ENCODE measurements around the gene MYO1H. TPM values are rescaled to one million over a fixed set of nuclear protein-coding genes. Genes with fewer than 3 reads are reported as not detected.

MYO1H gene, protein sequence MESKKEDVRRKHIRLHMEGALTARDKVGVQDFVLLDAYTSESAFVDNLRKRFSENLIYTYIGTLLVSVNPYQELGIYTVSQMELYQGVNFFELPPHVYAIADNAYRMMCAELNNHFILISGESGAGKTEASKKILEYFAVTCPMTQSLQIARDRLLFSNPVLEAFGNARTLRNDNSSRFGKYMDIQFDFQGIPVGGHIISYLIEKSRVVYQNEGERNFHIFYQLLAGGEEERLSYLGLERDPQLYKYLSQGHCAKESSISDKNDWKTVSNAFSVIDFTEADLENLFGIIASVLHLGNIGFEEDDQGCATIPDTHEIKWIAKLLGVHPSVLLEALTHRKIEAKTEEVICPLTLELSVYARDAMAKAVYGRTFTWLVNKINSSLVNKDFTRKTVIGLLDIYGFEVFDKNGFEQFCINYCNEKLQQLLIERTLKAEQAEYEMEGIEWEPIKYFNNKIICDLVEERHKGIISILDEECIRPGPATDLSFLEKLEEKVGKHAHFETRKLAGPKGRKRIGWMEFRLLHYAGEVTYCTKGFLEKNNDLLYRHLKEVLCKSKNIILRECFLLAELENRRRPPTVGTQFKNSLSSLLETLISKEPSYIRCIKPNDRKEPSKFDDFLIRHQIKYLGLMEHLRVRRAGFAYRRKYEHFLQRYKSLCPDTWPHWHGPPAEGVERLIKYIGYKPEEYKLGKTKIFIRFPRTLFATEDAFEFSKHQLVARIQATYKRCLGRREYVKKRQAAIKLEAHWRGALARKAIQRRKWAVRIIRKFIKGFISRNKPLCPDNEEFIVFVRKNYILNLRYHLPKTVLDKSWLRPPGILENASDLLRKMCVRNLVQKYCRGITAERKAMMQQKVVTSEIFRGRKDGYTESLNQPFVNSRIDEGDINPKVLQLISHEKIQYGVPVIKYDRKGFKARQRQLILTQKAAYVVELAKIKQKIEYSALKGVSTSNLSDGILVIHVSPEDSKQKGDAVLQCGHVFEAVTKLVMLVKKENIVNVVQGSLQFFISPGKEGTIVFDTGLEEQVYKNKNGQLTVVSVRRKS
- total RNA-seq (2022; extraction: Qiagen RNA extraction) = not detected in 5 replicates

GRCh38 chr12:109347589-109347988 is at the start of gene MYO1H:
MYO1H (plus strand) TSS chr12:109347900; CDS start chr12:109347961, 61 bp downstream.

GRCh38 chr12:109308534-109309380 is 38.9 kb upstream of the MYO1H start, which contains the start of gene FOXN4:
FOXN4 (minus strand) TSS chr12:109309284; CDS start chr12:109308321, 963 bp downstream.

GRCh38 chr12:109477185-109477962 is 129.7 kb downstream of the MYO1H start, which contains the start of the genes KCTD10 and UBE3B:
KCTD10 (minus strand) TSS chr12:109477300; CDS start chr12:109477262, 38 bp downstream.
UBE3B (plus strand) TSS chr12:109477634; CDS start chr12:109483552, 5,918 bp downstream.

Other genes with a start within 250 kb of the MYO1H start
- 11.0 to 18.0 TPM (median 15.5 TPM) in 5 replicates for gene ACACB, start 231.3 kb upstream of the MYO1H start, total RNA-seq (2022; extraction: Qiagen RNA extraction)
- gene FOXN4, start 38.6 kb upstream of the MYO1H start, total RNA-seq (2022; extraction: Qiagen RNA extraction) = 0.02 to 0.08 TPM (median 0.08 TPM) in 4 of 5 replicates, not detected in the other
- 44.0 to 57.7 TPM (median 50.0 TPM) in 5 replicates for gene KCTD10, start 129.4 kb downstream of the MYO1H start, total RNA-seq (2022; extraction: Qiagen RNA extraction)
- gene UBE3B, start 129.7 kb downstream of the MYO1H start, total RNA-seq (2022; extraction: Qiagen RNA extraction) = 12.3 to 17.0 TPM (median 14.4 TPM) in 5 replicates
- gene MMAB, start 225.6 kb downstream of the MYO1H start, total RNA-seq (2022; extraction: Qiagen RNA extraction) = 26.9 to 29.4 TPM (median 28.4 TPM) in 5 replicates
- 5.1 to 8.2 TPM (median 7.5 TPM) in 5 replicates for gene MVK, start 225.9 kb downstream of the MYO1H start, total RNA-seq (2022; extraction: Qiagen RNA extraction)

All from A549 treated with dexamethasone at 1 μM for 4 hours (cell line).